NB4 (cell line): ENCODE measurements around the gene C2CD3.
"Not testable (repeated sequence)": the region's sequence is repeated elsewhere in the genome, so short reads cannot be mapped to it uniquely, and the experiment has no call there.

Experiments
- DNase-seq: peaks from one replicate; pipeline ENCODE4 v3.0.0; 2010; ENCODE audit warnings: low read depth
- H3K4me3 ChIP-seq: one replicate; pipeline ENCODE4 v1.5.1; 2011; ENCODE audit warnings: mild to moderate bottlenecking, low read depth, low read length, moderate library complexity
- MYC ChIP-seq: IDR thresholded peaks from 2 replicates; pipeline ENCODE4 v1.6.1; 2011; ENCODE audit warnings: low read depth, low read length
- POLR2A ChIP-seq: IDR thresholded peaks from 2 replicates; pipeline ENCODE4 v1.6.1; 2011; ENCODE audit warnings: mild to moderate bottlenecking; ENCODE audit not compliant: insufficient read length; ENCODE audit errors: extremely low read depth
- TF ChIP-seq, protein P1 (sequence below): IDR thresholded peaks from one replicate; pipeline ENCODE4 v1.5.1; 2012; ENCODE audit warnings: low read depth, low read length
- TF ChIP-seq, protein P2 (sequence below): IDR thresholded peaks from 2 replicates; pipeline ENCODE4 v1.6.1; 2011; ENCODE audit warnings: low read depth, low read length

C2CD3 gene

DNA sequence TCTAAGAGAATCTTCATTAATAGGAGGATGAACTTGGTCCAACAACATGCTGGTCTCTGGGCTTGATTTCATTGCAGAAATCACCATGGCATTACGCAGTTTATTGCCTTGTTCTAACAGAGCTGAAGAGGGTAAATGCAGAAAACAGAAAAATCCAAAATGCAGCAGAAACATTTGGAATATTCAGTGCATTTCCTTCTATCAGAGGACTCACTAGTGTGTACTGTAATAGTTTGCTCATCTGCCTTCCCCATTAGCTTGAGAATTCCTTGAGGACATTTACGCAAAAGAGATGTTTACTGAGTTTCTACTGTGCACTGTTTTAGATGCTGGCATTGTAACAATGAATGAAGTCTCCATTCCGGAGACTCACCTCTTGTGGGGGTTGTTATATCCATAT, 37.4 kb downstream of the C2CD3 start:
- DNase-seq = no peak
- no peak for TF ChIP-seq POLR2A
- TF ChIP-seq, protein P1, sequence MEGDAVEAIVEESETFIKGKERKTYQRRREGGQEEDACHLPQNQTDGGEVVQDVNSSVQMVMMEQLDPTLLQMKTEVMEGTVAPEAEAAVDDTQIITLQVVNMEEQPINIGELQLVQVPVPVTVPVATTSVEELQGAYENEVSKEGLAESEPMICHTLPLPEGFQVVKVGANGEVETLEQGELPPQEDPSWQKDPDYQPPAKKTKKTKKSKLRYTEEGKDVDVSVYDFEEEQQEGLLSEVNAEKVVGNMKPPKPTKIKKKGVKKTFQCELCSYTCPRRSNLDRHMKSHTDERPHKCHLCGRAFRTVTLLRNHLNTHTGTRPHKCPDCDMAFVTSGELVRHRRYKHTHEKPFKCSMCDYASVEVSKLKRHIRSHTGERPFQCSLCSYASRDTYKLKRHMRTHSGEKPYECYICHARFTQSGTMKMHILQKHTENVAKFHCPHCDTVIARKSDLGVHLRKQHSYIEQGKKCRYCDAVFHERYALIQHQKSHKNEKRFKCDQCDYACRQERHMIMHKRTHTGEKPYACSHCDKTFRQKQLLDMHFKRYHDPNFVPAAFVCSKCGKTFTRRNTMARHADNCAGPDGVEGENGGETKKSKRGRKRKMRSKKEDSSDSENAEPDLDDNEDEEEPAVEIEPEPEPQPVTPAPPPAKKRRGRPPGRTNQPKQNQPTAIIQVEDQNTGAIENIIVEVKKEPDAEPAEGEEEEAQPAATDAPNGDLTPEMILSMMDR = no peak
- TF ChIP-seq MYC = no peak
- TF ChIP-seq, protein P2, sequence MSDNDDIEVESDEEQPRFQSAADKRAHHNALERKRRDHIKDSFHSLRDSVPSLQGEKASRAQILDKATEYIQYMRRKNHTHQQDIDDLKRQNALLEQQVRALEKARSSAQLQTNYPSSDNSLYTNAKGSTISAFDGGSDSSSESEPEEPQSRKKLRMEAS = no peak
- no peak overlapping the region for H3K4me3 ChIP-seq

DNA sequence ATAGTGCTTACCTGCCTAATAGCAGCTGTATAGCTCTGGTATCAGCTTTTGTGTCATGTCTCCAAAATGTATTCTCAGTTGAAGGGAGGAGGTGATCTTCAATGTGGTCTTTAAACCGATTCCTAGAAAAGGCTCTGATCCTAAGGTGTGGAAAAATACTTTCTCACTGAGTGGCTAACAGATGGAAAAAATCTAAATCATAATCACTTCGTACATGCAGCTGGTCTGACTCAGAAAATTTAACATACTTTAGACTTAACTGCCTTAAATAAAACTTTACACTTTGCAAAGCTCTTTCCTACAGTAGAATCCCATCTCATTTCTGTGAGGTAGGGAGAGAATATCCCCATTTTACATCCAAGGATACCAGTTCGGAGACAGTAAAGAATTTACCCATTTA, 38.0 kb downstream of the C2CD3 start:
- DNase-seq = no peak
- no peak overlapping the region for H3K4me3 ChIP-seq
- TF ChIP-seq, protein P2 = no peak
- TF ChIP-seq, protein P1 = no peak
- TF ChIP-seq POLR2A = no peak
- TF ChIP-seq MYC = no peak

DNA sequence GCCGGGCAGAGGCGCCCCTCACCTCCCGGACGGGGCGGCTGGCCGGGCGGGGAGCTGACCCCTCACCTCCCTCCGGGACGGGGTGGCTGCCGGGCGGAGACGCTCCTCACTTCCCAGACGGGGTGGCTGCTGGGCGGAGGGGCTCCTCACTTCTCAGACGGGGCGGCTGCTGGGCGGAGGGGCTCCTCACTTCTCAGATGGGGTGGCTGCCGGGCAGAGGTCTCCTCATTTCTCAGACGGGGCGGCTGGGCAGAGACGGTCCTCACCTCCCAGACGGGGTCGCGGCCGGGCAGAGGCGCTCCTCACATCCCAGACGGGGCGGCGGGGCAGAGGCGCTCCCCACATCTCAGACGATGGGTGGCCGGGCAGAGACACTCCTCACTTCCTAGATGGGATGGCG, 41.7 kb downstream of the C2CD3 start:
- H3K4me3 ChIP-seq, DNase-seq: not testable (repeated sequence)

DNA sequence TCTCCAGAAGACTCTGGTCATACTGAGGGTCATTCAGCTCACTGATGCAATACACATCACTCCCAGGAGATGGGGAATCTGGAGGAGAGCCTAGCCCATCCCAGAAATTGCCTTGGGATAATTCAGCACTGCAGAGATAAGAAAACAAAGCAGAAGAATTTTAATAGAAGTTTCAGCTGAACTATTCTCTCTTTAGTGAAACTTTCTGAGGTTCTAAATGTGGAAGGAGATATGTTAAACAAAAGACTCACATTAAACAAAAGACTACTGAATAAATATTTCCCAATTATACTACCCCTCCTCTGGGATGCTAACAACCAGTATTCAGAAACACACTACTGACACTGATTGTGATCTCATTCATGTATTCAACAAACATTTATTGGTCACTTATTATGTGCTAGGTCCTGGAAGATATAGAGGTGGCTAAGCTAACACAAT, 47.8 kb downstream of the C2CD3 start:
- DNase-seq = no peak
- H3K4me3 ChIP-seq = no peak overlapping the region
- TF ChIP-seq, protein P2 = no peak
- TF ChIP-seq MYC (no peak), POLR2A (no peak)
- TF ChIP-seq, protein P1 = no peak

DNA sequence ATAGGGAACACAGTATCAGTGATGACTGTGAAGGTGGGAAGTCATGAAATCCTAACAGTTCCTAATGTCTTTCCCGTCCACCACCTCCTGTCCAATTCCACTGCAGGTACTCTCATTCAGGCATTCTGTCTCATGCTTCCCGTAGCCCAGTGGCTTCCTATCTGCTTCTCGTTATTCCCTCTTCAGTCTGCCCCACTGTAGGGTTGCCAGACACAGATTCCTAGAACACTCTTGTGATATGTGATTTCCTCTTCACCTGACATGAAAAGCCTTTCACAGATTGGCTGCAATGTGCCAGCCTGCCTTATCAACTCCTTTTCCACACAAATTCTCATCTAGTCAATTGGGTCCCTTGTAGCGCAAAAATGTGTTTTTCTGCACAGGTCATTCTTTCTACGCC, 49.0 kb downstream of the C2CD3 start:
- TF ChIP-seq, protein P2 = no peak
- no peak for TF ChIP-seq POLR2A
- TF ChIP-seq, protein P1 = no peak
- no peak for TF ChIP-seq MYC
- H3K4me3 ChIP-seq = no peak overlapping the region
- DNase-seq = no peak

DNA sequence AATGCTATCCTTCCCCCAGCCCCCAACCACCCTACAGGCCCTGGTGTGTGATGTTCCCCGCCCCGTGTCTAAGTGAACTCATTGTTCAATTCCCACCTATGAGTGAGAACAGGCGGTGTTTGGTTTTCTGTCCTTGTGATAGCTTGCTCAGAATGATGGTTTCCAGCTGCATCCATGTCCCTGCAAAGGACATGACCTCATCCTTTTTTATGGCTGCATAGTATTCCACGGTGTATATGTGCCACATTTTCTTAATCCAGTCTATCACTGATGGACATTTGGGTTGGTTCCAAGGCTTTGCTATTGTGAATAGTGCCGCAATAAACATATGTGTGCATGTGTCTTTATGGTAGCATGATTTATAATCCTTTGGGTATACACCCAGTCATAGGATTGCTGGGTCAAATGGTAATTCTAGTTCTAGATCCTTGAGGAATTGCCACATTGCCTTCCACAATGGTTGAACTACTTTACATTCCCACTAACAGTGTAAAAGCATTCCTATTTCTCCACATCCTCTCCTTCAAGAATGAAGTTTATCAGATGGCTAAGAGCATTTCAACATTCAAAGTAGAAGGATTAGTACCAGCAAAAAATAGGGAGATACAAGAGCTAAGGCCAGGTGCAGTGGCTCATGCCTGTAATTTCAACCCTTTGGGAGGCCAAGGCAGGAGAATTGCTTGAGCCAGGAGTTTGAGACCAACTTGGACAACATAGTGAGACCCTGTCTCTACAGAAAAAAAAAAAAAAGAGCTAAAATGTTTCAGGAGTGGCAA, 50.4 kb downstream of the C2CD3 start:
- not testable (repeated sequence) for DNase-seq, H3K4me3 ChIP-seq

DNA sequence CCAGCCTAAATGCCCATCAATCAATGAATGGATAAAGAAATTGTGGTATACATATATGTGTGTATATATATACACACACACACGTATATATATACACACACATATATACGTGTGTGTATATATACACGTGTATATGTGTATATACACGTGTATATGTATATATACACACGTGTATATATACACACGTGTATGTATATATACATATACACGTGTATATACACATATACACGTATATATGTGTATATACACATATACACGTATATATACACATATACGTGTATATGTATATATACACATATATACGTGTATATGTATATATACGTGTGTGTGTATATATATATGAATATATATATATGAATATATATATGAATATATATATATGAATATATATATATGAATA, 54.1 kb downstream of the C2CD3 start:
- TF ChIP-seq MYC = no peak
- TF ChIP-seq, protein P1 = no peak
- TF ChIP-seq, protein P2 = no peak
- no peak for TF ChIP-seq POLR2A
- DNase-seq = no peak
- no peak overlapping the region for H3K4me3 ChIP-seq
